Measurements from ENCODE around the gene PDCD4. TPM values are rescaled to one million over a fixed set of nuclear protein-coding genes. Genes with fewer than 3 reads are reported as not detected.

Gene PDCD4
- total and polyA plus RNA-seq, 2 of the 8 experiments (the other 6 are each of a cell fraction or from before 2014, with no cell fraction given), result 3.3 to 26.8 TPM

DNA sequence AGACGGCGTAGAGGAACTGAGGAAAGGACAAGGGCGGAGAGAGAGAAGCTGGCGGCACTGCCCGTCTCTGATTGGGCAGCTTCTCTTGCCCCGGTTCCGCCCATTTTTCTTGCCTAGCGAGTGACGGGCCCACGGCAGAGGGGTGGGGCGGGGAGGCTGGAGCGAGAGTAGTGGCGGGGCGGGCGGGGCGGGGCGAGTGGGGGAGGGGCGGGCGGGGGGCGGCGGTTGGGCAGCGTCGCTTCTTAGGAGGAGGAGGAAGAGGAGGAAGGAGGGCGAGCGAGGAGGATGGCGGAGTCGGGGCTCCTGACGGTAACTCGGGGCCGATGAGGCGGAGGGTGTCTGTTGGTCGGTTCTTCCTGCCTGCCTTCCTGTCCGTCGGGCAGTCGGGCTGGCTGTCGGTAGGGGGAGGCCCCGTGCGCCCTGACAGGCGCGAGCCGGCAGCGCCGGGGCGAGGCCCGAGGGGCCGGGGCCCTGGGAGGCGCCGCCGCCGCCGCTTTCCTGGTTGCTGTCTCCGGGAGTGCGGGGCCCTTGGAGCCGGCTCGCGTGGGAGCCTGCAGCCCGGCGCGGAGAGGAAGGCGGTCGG lies 47.7 kb downstream of the PDCD4 start, which contains the start of gene SHOC2:
SHOC2 (plus strand) TSS at position 256 of the 583 bp plus-strand sequence. CDS start 44,755 bp downstream, outside the sequence.
- WGBS, 2 experiments (ENCODE audit: extremely low coverage in 1 of 2, insufficient coverage in 1 of 2, insufficient read length in 1 of 2, insufficient replicate concordance in 2 of 2, low coverage in 1 of 2, low lambda C conversion rate in 2 of 2, missing lambda C conversion rate in 1 of 2), result 1% methylated on average over 14 of the region's 61 CpGs; no CpG with 5 or more reads in 1 of the 2 experiments
- H4K5ac ChIP-seq (ENCODE audit: insufficient read length, low read depth, low read length), result peak within 1 kb of the TSS; percentile 96
- H3K36me3 ChIP-seq (ENCODE audit: control insufficient read depth in 2 of 4, insufficient read depth in 4 of 4, low read length in 3 of 4), result no peaks in the 10 kb centered on the region
- H3K4me1 ChIP-seq (replicated peaks in 1 of 4; ENCODE audit: control insufficient read depth in 3 of 4, insufficient read depth in 4 of 4, low read length in 3 of 4), result peaks cover 0 to 7% (median 4%) of the 10 kb centered on the region in 4 experiments; a peak in 5 of 7 replicates
- H3K79me1 ChIP-seq (ENCODE audit: low read depth, low read length), result no peaks in the 10 kb centered on the region
- H3K79me2 ChIP-seq (ENCODE audit: control insufficient read depth in 1 of 2, insufficient read depth in 2 of 2, low read length in 2 of 2), result peaks cover 7 to 54% of the 10 kb centered on the region in 2 experiments; a peak in 3 of 4 replicates
- peak within 1 kb of the TSS; percentile 91 for H3K4ac ChIP-seq (replicated peaks; ENCODE audit: insufficient read length, low read depth, low read length)
- peak in 1 of 2 experiments; percentile 80 for DNase-seq (ENCODE audit: low read depth in 1 of 2, low spot score in 2 of 2)
- FAIRE-seq, result no peak
- peak within 1 kb of the TSS; percentile 82 to 88 for H3K4me2 ChIP-seq (ENCODE audit: insufficient read depth in 1 of 2, low read depth in 2 of 2, low read length in 2 of 2)
- no peaks in the 10 kb centered on the region for H3K27me3 ChIP-seq (replicated peaks in 1 of 4; ENCODE audit: control insufficient read depth in 3 of 4, extremely low read depth in 1 of 4, insufficient read depth in 3 of 4, low read length in 3 of 4)
- no peak within 1 kb of the TSS for H3K23ac ChIP-seq (ENCODE audit: insufficient read length)
- peak within 1 kb of the TSS; percentile 93 for H2AFZ ChIP-seq (ENCODE audit: low read length)
- ChIA-PET CTCF (ENCODE audit: partially characterized antibody) (interaction anchor here (2.7 kb wide), 1 partner anchor 115 kb away, joined by 6 read pairs; no protein-coding TSS in a partner anchor), POLR2A (ENCODE audit: partially characterized antibody) (interaction anchor here (0.7 to 2.2 kb wide), 6 partner anchors 11 to 302 kb away, joined by 3 to 9 read pairs (median 4); partner anchors contain the start of gene PDCD4)
- peak within 1 kb of the TSS; percentile 91 for H3K27ac ChIP-seq (ENCODE audit: low read depth, low read length)
- H3K4me3 ChIP-seq (ENCODE audit: extremely low read depth in 1 of 4, insufficient read depth in 2 of 4, low read depth in 3 of 4, low read length in 4 of 4), result peak within 1 kb of the TSS; percentile 85 to 100 (median 98)
- no peak within 1 kb of the TSS for H3K14ac ChIP-seq (ENCODE audit: insufficient read length)
- H2BK20ac ChIP-seq (ENCODE audit: low read length), result no peak within 1 kb of the TSS
- no peak within 1 kb of the TSS for H2AK5ac ChIP-seq (ENCODE audit: low read depth, low read length)
- H2BK5ac ChIP-seq (ENCODE audit: low read depth, low read length), result peak within 1 kb of the TSS; percentile 85
- H3K9me3 ChIP-seq (ENCODE audit: insufficient read depth in 2 of 2, low read depth in 1 of 2, low read length in 1 of 2), result no peaks in the 10 kb centered on the region
- peak within 1 kb of the TSS; percentile 86 for H4K91ac ChIP-seq (replicated peaks; ENCODE audit: insufficient read length, low read length)
- peak within 1 kb of the TSS; percentile 52 for H2BK12ac ChIP-seq (ENCODE audit: low read depth, low read length)
- H4K20me1 ChIP-seq (replicated peaks in 1 of 2; ENCODE audit: control insufficient read depth in 1 of 2, insufficient read depth in 2 of 2, low read length in 2 of 2), result peaks cover 0 to 1% of the 10 kb centered on the region in 2 experiments
- peak within 1 kb of the TSS; percentile 75; the same call in 1 of the 2 replicates for H2BK15ac ChIP-seq (ENCODE audit: low read length)
- peak within 1 kb of the TSS; percentile 87; the same call in 1 of the 2 replicates for H4K8ac ChIP-seq (ENCODE audit: extremely low read depth, insufficient read depth, low read length)
- H3K18ac ChIP-seq (ENCODE audit: extremely low read depth, low read length), result peak within 1 kb of the TSS; percentile 89; the same call in 1 of the 2 replicates
- H3K9ac ChIP-seq (replicated peaks in 1 of 4; ENCODE audit: extremely low read depth in 1 of 4, low read depth in 3 of 4, low read length in 3 of 4), result peak within 1 kb of the TSS; percentile 75 to 91 (median 86)
- no peak within 1 kb of the TSS for H2BK120ac ChIP-seq (replicated peaks; ENCODE audit: low read depth, low read length)
- H3K56ac ChIP-seq (replicated peaks; ENCODE audit: insufficient read length, low read depth, low read length), result peak within 1 kb of the TSS; percentile 33
- H3K23me2 ChIP-seq (ENCODE audit: low read depth, low read length), result no peaks in the 10 kb centered on the region; the same call in 1 of the 2 replicates
- TF ChIP-seq NANOG (IDR thresholded peaks at IDR 0.05; ENCODE audit: insufficient read depth, low read depth, low read length, poor library complexity, severe bottlenecking) (no peak), TAF1 (IDR thresholded peaks at IDR 0.05; ENCODE audit: low read depth, low read length) (peak; percentile 67; the same call in 1 of the 2 replicates), SIN3A (conservative IDR thresholded peaks at IDR 0.05 in 1 of 2, IDR thresholded peaks at IDR 0.05 in 1 of 2; ENCODE audit: low read depth in 1 of 2, low read length in 2 of 2) (0 out of 4 replicates have a peak, but pooled peaks of 1 of the 2 experiments have one; percentile 52), EP300 (IDR thresholded peaks at IDR 0.05; ENCODE audit: borderline replicate concordance in 1 of 2, low read depth in 2 of 2, low read length in 2 of 2) (no peak; a peak in 1 of 3 replicates), KDM4A (IDR thresholded peaks at IDR 0.05; ENCODE audit: low read depth, low read length, severe bottlenecking) (peak; percentile 16), CTBP2 (IDR thresholded peaks at IDR 0.05; ENCODE audit: borderline replicate concordance, insufficient read depth, insufficient read length, low read length) (no peak)
- TF ChIP-seq, protein P1, sequence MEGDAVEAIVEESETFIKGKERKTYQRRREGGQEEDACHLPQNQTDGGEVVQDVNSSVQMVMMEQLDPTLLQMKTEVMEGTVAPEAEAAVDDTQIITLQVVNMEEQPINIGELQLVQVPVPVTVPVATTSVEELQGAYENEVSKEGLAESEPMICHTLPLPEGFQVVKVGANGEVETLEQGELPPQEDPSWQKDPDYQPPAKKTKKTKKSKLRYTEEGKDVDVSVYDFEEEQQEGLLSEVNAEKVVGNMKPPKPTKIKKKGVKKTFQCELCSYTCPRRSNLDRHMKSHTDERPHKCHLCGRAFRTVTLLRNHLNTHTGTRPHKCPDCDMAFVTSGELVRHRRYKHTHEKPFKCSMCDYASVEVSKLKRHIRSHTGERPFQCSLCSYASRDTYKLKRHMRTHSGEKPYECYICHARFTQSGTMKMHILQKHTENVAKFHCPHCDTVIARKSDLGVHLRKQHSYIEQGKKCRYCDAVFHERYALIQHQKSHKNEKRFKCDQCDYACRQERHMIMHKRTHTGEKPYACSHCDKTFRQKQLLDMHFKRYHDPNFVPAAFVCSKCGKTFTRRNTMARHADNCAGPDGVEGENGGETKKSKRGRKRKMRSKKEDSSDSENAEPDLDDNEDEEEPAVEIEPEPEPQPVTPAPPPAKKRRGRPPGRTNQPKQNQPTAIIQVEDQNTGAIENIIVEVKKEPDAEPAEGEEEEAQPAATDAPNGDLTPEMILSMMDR (IDR thresholded peaks at IDR 0.05; ENCODE audit: control extremely low read depth in 1 of 3, insufficient read depth in 1 of 3, low read depth in 1 of 3, low read length in 3 of 3), result peak in 1 of 3 experiments; percentile 14; a peak in 1 of 4 replicates
